ENCODE measurements around the gene SYNPO2.
"Not testable (repeated sequence)": the region's sequence is repeated elsewhere in the genome, so short reads cannot be mapped to it uniquely, and the experiment has no call there.

The SYNPO2 gene

GRCh38 chr4:118878507-118878906, 10.1 kb upstream of the SYNPO2 start:
- not testable (repeated sequence) for ATAC-seq, DNase-seq

DNA sequence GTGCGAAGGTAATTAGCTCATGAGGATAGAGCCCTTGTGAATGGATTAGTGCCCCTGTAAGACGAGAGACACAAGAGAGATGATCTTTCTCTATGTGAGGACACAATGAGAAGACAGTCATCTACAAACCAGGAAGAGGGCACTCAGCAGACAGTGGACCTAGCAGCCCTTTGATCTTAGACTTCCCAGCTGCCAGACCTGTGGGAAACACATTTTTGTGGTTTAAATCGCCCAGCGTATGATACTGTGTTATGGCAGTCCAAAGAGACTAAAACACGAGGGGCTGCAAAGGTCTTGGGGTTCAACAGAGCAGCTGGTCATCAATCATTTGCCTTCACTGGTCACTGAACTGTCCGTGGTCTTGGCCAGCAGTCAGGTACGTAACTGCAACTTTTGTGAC, 9.2 kb upstream of the SYNPO2 start:
- ATAC-seq (no peak), DNase-seq (no peak)

DNA sequence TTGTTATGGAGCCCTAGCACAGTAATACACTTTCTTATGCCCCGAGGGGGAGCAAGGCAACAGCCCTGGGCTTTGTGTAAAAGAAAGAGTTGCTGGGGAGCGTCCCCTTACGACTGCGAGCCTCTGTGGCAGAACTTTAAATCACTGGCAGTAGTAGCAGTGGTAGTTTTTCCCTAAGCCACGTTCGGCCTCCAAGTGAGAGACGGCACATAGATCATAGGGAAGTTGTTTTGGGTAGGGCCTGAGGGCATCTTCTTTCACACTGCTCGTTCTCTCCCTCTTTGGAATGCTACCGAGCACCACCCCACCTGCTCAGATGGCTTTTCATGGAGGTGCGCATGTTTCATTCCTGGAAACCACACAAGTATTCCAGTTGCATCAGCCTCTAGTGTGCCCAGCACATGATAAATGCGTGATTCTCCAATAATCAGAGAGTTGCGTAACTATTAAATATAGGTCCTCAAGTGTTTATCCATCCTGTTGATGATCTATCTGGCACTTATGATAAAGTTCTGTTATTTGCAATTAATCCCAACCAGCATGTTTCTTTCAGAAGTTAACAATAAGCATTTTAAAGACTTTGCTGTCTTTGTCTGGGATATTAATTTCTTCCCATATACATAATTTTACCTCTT, 7.0 kb upstream of the SYNPO2 start:
- ATAC-seq (no peak), DNase-seq (no peak)

GRCh38 chr4:118883861-118884260, 4.8 kb upstream of the SYNPO2 start:
- no peak for DNase-seq
- no peak for ATAC-seq

- DNase-seq (no peak), ATAC-seq (no peak)
Measured at GRCh38 chr4:118884716-118885115, 3.9 kb upstream of the SYNPO2 start.

DNA sequence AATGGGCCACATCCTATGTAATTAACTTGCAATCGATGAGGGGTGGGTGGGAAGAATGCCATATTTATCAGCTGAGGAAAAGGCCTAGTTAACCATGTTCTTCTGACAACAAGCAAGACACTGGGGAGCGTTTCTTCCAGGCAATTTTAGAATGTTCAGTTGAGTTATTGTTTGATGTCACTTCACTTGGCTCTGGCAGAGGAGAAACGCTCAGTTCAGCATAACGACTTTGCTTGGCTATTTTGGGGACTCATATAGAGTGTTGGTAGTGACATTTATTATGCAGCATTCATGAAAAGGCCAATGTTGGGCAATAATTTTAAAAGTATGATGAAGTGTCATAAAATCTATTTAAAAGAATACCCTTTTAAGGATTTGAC, 648 bp downstream of the SYNPO2 start:
- ATAC-seq (no peak), DNase-seq (no peak)

- DNase-seq (no peak), ATAC-seq (no peak)
Measured at GRCh38 chr4:118894034-118894433, 5.4 kb downstream of the SYNPO2 start.

DNA sequence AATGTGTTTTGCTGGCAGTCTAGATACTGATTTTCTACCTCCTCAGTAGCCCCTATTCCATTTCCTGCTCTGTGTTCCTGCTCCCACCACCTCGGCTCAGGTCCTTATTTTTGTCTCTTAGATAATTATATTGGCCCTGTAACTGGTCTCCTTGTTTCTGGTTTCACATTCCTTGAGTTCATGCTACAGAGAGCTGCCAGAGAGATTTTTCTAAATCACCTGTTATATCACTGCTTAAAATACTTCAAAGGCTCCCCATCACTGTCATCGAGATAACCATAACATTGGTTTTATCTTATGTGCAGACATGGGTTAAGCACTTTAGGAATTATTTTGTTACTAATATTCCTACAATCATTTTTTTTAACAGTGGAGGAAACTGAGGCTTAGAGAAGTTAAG, 9.6 kb downstream of the SYNPO2 start:
- ATAC-seq (no peak), DNase-seq (no peak)

GRCh38 chr4:118898684-118899138, 10.1 kb downstream of the SYNPO2 start:
- ATAC-seq (no peak), DNase-seq (no peak)

- no peak for ATAC-seq
Measured at GRCh38 chr4:118904418-118904817, 15.8 kb downstream of the SYNPO2 start.

DNA sequence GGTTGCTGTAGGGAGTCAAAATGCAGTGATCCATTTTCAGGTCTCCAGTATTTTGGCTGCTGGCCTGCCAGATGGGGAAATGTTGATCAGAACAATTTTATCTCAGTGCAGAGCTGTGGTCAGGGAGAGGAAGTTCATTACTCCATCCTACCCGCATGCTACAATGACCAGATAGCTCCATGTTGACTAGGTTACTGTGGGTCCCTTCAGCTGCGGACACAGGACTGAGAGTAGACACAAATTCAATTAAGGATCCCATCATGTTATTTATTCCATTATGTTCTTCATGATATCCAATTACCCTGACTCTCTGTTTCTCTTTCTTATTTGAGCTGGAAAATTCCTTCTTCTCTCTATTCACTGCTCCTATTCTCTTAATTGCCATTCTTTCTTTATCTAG, 16.3 kb downstream of the SYNPO2 start:
- no peak for ATAC-seq
- DNase-seq: no peak

More at GRCh38 chr4:118904418-118904817, 15.8 kb downstream of the SYNPO2 start:
- no peak for DNase-seq

GRCh38 chr4:118905566-118905965, 16.9 kb downstream of the SYNPO2 start:
- DNase-seq: no peak
- no peak for ATAC-seq

DNA sequence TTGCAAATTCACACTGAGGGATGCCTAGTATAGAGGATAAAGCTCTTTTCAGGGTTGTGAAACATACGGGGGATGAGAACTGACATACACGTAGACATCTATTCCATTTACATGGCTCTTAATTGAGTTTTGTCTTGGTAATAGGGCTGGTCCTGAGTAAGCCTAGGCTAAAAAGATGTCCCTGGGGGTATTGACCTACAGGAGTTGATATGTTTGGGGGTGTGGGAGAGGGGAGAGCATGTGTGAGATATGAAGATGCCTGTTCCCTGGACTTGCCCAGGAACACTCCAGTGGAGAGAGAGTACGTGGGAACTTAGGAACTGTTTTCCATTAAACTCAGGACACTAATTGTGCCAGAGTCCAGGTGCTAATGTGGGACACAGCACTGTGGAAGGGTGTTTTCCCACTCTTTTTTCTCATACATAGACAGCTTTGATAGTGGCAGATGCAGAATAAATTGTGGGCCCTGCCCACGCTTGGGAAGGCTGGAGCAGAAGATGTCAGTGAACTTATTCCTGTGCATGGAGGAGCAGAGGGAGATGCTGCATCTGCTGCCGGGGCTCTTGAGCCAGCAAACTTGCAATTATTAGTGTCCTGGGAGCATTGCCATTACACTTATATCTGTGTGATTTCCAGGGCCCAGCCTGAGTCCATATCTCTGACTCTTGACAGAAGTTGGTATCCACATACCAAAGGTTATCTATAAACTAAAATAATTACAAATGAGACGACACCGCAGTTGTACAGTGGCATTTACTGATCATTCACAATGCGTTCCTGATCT, 20.7 kb downstream of the SYNPO2 start:
- ATAC-seq (no peak), DNase-seq (no peak)

- ATAC-seq: no peak
Measured at GRCh38 chr4:118910221-118910620, 21.6 kb downstream of the SYNPO2 start.

DNA sequence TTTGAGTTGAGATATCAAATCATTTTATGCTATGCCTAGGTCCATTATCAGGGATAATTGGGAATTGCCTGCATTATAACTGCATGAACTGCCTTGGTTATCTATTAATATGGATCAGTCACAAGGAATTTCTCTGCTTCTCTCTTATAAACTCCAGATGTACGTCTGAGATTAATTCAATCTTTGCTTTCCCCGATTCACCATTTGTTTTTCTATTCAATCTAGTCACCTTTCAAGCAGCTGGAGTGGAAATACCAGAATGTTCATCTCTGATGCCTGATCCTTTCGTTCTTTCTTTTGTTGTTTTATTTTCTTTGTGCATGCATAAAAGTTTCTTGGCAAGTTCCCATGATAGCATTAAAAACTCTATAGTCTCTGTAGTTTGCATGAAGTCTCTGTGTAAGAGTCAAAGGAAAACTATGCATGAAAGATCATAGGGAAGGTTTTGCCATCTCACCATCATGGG, 22.6 kb downstream of the SYNPO2 start:
- DNase-seq (no peak), ATAC-seq (no peak)

More at GRCh38 chr4:118910221-118910620, 21.6 kb downstream of the SYNPO2 start:
- no peak for DNase-seq

- no peak for DNase-seq
- ATAC-seq: no peak
Measured at GRCh38 chr4:118915468-118915867, 26.8 kb downstream of the SYNPO2 start.

GRCh38 chr4:118916691-118917289, 28.1 kb downstream of the SYNPO2 start:
- no peak for ATAC-seq
- DNase-seq: no peak

- ATAC-seq (no peak), DNase-seq (no peak)
Measured at GRCh38 chr4:118917582-118917981, 28.9 kb downstream of the SYNPO2 start.

GRCh38 chr4:118918388-118918787, 29.7 kb downstream of the SYNPO2 start:
- DNase-seq (no peak), ATAC-seq (no peak)

- no peak for ATAC-seq
- no peak for DNase-seq
Measured at GRCh38 chr4:118920247-118920646, 31.6 kb downstream of the SYNPO2 start.

GRCh38 chr4:118921786-118922185, 33.1 kb downstream of the SYNPO2 start:
- ATAC-seq: no peak

DNA sequence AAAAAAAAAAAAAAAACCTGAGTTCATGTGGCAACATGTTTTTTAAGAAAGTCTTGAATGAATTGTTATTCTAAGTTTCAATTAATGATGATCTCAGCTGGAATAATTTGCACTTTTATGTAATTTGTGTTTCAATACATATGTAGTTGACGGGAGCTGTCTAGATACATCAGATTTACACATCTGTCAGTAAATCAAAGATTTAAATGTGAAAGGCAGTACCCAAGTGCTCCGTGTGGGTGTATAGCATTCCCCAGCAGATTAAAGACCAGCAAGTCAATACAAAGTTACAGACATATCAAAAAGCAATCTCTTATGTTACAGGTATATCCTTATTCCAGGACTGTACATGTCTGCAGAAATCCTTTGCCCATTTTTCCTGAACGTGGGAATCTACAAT, 35.2 kb downstream of the SYNPO2 start:
- ATAC-seq: no peak
- no peak for DNase-seq

More at GRCh38 chr4:118921786-118922185, 33.1 kb downstream of the SYNPO2 start:
- DNase-seq: no peak

- DNase-seq (no peak), ATAC-seq (no peak)
Measured at GRCh38 chr4:118927974-118928373, 39.3 kb downstream of the SYNPO2 start.
